ENCODE data around the gene LRRC4B. TPM values are rescaled to one million over a fixed set of nuclear protein-coding genes. Genes with fewer than 3 reads are reported as not detected.

Gene LRRC4B
- total and polyA plus RNA-seq, 7 donors = 0.23 to 2.8 (median 2.4) TPM; not detected in 1

DNA sequence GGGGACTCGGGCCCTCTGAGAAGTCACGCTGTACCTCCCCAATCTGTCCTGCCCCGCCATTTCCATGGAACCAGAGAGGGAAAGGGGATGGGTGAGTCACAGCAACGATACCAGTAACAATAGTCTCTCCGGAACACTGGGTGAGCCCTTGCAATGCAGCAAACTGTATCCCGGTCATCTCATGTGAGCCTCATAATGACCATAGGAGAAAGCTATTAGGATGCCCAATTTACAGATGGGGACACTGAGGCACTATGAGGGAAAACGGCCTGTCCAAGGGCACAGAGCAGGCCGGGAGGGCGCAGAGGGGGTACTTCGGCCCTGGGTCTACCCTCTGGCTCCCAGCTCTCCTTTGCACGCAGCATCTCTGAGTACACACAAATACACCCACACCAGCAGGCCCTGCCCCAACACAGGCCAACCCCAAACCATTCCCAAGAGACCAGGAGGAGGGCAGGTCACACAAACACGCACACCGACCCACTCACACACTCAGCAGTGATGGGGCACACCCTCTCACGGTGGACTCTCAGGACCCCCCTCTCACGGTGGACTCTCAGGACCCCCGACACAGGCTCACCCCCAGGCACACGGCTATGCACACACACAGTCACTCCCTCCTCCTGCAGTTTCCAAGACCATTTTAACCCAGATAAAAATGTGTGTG lies 18.2 kb downstream of the LRRC4B start:
- peaks cover 7 to 66% (median 38%) of the 10 kb centered on the region in 3 donors for H3K27me3 ChIP-seq
- peaks cover 0 to 4% (median 0%) of the 10 kb centered on the region in 4 donors for H3K4me1 ChIP-seq
- 61 to 74% methylated on average over 17 of the region's 17 CpGs for WGBS, 2 donors

DNA sequence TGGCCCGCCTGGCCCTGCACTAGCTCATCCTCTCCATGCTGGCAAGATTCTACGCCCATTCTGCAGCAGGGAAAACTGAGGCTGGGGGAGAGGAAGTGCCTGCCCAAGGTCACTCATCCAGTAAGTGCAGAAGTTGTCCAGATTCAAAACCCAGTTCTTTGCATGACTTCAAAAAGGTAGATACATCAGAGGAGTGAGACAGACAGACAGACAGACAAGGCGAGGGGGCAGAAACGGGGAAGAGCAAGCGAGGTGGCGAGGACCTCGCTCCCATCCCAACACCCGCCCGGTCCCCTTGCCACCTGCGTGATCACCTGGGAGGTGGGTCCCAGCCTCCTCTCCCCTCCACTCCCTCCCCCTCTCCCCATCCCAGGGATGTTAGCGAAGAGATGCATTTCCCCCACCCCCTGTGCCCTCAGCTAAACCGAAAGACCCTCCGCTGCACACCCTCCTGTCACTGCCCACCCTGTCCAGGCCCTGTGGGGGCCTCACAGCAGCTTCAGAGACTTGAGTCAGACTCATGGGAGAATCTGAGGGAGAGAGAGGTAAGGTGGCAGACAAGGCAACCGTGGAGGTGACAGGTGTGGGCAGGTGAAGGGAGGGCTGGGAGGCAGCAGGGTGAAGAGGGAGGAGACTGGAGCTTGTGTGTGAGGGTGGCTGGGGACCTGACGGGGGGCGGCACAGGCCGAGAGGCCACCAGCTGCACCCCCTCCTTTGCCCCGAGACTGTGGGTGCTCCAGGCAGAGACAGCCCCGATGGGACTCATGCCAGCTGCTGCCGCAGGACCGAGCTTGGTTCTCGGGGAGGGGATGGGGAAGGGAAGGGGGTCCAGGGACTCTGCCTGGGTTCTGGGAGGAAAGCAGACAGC lies 18.9 kb downstream of the LRRC4B start:
- Histone ChIP-seq H3K9me3 (no peaks in the 10 kb centered on the region), H3K36me3 (no peaks in the 10 kb centered on the region), H3K27ac (no peak overlapping the region), H3K4me3 (no peak overlapping the region), H3K4me1 (peaks cover 0 to 4% (median 0%) of the 10 kb centered on the region in 4 donors), H3K27me3 (peaks cover 7 to 58% (median 30%) of the 10 kb centered on the region in 3 donors)
- intact Hi-C loops (cut with DNase I) = no loop called here
- 71 to 77% methylated on average over 22 of the region's 22 CpGs for whole genome bisulfite sequencing, 2 donors
- TF ChIP-seq EP300 (IDR thresholded peaks at IDR 0.05) (no peak), POLR2A (IDR thresholded peaks at IDR 0.05) (no peak), POLR2AphosphoS5 (IDR thresholded peaks at IDR 0.05) (no peak)
- TF ChIP-seq, protein P1, sequence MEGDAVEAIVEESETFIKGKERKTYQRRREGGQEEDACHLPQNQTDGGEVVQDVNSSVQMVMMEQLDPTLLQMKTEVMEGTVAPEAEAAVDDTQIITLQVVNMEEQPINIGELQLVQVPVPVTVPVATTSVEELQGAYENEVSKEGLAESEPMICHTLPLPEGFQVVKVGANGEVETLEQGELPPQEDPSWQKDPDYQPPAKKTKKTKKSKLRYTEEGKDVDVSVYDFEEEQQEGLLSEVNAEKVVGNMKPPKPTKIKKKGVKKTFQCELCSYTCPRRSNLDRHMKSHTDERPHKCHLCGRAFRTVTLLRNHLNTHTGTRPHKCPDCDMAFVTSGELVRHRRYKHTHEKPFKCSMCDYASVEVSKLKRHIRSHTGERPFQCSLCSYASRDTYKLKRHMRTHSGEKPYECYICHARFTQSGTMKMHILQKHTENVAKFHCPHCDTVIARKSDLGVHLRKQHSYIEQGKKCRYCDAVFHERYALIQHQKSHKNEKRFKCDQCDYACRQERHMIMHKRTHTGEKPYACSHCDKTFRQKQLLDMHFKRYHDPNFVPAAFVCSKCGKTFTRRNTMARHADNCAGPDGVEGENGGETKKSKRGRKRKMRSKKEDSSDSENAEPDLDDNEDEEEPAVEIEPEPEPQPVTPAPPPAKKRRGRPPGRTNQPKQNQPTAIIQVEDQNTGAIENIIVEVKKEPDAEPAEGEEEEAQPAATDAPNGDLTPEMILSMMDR (IDR thresholded peaks at IDR 0.05) = no peak
- no peak for DNase-seq

More for the DNA sequence above, 18.2 kb downstream of the LRRC4B start:
- no peak for DNase-seq
- TF ChIP-seq POLR2AphosphoS5 (IDR thresholded peaks at IDR 0.05) = no peak
- TF ChIP-seq EP300 (IDR thresholded peaks at IDR 0.05) = no peak
- TF ChIP-seq, protein P1 (IDR thresholded peaks at IDR 0.05) = no peak
- TF ChIP-seq POLR2A (IDR thresholded peaks at IDR 0.05) = no peak
- no peak overlapping the region for H3K4me3 ChIP-seq
- H3K27ac ChIP-seq = no peak overlapping the region
- H3K36me3 ChIP-seq = no peaks in the 10 kb centered on the region
- intact Hi-C loops (cut with DNase I) = no loop called here
- H3K9me3 ChIP-seq = no peaks in the 10 kb centered on the region

DNA sequence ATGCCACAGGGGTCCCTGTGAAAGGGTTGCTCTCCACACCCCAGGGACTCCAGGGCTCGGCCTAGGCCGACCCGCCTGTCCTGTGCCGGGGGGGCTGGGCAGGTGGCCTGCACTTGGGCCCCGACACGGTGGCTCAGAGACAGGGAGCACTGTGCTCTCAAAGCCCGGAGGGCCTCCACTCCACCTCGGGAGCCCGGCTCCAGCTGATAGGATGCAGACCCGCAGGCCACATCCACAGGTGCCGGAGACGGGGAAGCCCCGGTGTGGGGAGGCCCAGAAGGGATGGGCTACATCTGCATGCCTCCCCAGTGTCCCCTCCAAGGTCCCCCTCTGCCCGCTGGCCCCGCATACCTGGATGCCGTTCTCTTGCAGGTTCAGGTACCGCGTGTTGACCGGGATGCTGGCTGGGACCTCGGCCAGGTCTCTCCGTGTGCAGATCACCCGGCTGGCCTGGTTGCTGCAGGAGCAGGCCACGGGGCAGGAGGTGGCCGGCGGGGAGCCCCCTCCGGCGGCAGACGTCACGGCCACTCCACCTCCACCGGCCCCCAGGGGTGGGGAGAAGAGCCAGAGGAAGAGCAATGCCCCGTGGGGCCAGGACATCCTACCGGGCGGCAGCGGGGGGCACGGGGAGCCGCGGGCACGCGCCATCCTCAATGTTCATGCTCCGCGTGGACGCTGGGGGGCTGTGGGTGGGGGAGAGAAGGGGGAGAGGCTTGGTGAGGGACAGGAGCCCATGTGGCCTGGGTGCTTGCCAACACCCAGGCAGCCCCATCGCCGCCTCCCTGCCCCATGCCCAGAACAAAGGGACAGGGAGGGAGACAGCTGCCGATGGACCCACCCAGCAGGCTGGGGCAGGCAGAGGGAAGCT lies 19.8 kb downstream of the LRRC4B start:
- no peak for DNase-seq
- Histone ChIP-seq H3K4me3 (no peak overlapping the region), H3K27ac (no peak overlapping the region), H3K27me3 (peaks cover 7 to 49% (median 25%) of the 10 kb centered on the region in 3 donors), H3K4me1 (peaks cover 0 to 4% (median 0%) of the 10 kb centered on the region in 4 donors), H3K9me3 (no peaks in the 10 kb centered on the region), H3K36me3 (no peaks in the 10 kb centered on the region)
- WGBS, 2 donors = 76 to 81% methylated on average over 45 of the region's 45 CpGs
- TF ChIP-seq EP300 (IDR thresholded peaks at IDR 0.05) (no peak), POLR2AphosphoS5 (IDR thresholded peaks at IDR 0.05) (no peak), POLR2A (IDR thresholded peaks at IDR 0.05) (no peak)
- TF ChIP-seq, protein P1 (IDR thresholded peaks at IDR 0.05) = no peak
- intact Hi-C loops (cut with DNase I) = no loop called here

DNA sequence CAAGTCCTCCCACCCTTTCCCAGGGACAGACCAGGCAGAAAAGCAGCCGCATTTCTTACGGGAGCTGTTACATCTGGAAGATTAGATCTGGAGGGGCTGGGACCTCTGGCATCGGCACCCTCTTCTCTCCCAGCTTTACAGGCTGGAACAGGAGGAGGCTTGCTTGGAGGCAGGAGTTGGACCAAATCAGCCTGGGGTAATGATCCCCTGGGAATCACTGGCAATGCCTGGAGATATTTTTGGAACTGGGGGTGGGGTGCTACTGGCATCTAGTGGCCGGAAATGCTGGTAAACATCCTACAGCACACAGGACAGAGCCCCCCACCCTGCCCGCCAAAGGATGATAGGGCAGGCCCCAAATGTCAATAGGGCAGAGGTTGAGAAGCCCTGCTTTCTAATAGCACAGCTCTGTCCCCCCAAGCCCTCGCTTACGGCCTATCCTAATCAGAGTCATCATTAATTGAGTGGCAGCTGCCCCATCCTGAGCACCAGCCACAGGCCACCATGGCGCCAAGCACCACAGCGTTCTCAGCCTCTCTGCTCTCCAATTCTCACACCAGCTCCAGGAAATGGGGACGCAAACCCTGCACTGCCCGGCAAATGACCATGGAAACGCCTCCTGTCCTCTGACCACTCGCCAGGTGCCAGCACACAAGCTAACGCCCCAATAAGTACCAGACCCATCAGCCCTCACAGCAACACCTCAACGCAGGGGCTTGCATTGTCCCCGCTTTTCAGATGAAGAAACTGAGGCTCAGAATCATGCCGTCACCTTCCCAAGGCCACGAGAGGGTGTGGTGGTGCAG lies 20.6 kb downstream of the LRRC4B start:
- Histone ChIP-seq H3K9me3 (no peaks in the 10 kb centered on the region), H3K36me3 (no peaks in the 10 kb centered on the region), H3K4me1 (peaks cover 0 to 4% (median 0%) of the 10 kb centered on the region in 4 donors), H3K27me3 (peaks cover 7 to 41% (median 17%) of the 10 kb centered on the region in 3 donors), H3K27ac (no peak overlapping the region), H3K4me3 (no peak overlapping the region)
- intact Hi-C loops (cut with DNase I) = no loop called here
- TF ChIP-seq POLR2A (IDR thresholded peaks at IDR 0.05) (no peak), EP300 (IDR thresholded peaks at IDR 0.05) (no peak), POLR2AphosphoS5 (IDR thresholded peaks at IDR 0.05) (no peak)
- TF ChIP-seq, protein P1 (IDR thresholded peaks at IDR 0.05) = no peak
- WGBS, 2 donors = 59 to 71% methylated on average over 18 of the region's 18 CpGs
- DNase-seq = no peak

Data from sigmoid colon (tissue), 7 donors.